Measurements from ENCODE around the gene ZNF512B.
"Not testable (repeated sequence)": the region's sequence is repeated elsewhere in the genome, so short reads cannot be mapped to it uniquely, and the experiment has no call there.

The ZNF512B gene

GRCh38 chr20:63962426-63963347 lies 7.0 kb downstream of the ZNF512B start:
- DNase-seq (ENCODE audit: low read depth) = no peak

DNA sequence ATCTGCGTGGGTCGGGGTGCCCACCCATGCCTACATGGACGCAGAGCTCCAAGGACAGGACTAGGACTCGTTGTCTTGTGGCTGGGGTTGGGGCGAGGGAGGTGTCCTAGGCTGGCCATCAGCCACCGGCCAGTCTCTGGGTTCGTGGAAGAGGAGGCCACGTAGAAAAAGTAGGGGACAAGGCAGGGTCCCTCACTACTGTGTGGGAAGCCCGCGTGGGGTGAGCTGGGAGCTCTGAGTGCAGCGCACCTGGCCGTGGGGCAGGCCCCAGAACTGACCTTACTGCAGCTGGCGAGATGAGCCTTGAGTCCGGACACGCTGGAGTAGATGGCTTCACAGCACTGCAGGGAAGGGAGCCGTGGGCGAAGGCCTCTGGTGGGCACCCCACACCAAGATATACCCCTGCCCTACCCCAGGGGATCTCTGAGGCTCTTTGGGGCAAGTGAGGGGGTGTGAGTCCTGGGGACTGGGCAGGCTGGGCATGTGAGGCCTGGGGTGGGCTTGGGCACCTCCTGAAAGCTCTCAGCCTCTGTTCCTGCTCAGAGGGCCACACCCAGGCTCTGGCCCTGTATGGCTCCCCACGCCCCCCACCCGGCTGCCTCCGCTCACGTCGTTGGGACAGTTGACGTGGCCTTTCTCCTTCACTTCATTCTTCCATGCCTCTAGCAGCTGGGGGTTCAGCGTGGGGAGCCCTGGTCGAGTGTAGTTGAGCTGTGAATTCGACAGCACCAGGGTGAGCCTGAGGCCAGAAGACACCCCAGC lies 7.9 kb downstream of the ZNF512B start:
- DNase-seq (ENCODE audit: low read depth) = no peak

GRCh38 chr20:63960654-63961621 lies 8.8 kb downstream of the ZNF512B start:
- not testable (repeated sequence) for DNase-seq (ENCODE audit: low read depth)

DNA sequence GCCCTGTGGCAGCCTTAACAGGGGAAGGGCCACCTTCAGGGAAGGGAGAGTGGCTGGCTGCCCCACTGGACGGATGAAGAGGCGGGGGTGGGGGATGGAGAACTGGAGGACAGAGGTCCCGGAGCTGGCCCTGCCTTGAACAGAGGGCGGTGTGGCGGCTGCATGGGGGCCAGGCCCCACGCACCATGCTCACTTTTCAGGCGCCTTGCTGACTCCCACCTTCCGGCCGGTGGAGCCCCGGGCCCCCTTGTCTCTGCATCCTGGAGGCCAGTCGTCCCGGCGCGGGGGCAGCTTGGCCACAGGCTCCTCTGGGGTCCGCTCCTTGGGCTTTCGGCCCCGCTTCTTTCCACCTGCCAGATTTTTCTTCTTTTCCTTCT lies 10.0 kb downstream of the ZNF512B start:
- no peak for DNase-seq (ENCODE audit: low read depth)

- DNase-seq (ENCODE audit: low read depth) = no peak
These were observed 10.6 kb downstream of the ZNF512B start for GRCh38 chr20:63958964-63959698.

GRCh38 chr20:63958471-63958870 lies 11.3 kb downstream of the ZNF512B start:
- DNase-seq (ENCODE audit: low read depth) = no peak

- DNase-seq (ENCODE audit: low read depth) = no peak
These were observed 11.9 kb downstream of the ZNF512B start for GRCh38 chr20:63957690-63958441.

DNA sequence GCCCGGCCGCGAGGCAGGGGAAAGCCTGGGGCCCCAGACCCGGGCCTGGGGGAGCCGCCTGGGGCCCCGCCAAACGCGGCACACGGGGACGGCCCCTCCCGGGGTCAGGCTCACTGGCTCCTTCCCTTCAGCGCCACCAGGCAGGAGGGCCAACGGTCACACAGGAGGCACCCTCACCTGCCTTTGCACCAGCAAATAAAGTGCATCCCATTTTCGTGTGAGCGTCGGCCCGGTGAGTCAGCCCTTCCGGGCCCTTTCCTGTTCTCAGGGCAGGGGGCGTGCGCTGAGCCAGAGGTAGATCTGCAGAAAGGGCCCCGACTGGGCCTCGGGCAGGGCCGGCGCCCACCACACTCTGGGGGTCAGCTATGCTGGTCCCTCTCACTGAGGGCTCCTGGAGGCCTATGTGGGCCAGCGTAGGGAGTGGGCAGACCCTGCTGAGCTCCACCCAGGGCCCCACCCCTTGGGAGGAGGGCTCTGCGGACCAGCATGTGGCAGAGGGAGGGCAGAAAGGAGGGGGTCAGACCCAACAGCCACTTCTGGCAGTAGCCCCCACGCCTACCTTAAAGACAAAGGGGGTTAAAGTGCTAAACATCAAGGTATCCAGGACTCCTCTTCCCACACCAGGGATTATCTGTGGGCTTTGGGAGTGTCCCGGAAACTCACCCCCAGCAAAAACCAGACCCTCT lies 12.6 kb downstream of the ZNF512B start:
- no peak for DNase-seq (ENCODE audit: low read depth)

GRCh38 chr20:63956664-63957003 lies 13.1 kb downstream of the ZNF512B start:
- no peak for DNase-seq (ENCODE audit: low read depth)

DNA sequence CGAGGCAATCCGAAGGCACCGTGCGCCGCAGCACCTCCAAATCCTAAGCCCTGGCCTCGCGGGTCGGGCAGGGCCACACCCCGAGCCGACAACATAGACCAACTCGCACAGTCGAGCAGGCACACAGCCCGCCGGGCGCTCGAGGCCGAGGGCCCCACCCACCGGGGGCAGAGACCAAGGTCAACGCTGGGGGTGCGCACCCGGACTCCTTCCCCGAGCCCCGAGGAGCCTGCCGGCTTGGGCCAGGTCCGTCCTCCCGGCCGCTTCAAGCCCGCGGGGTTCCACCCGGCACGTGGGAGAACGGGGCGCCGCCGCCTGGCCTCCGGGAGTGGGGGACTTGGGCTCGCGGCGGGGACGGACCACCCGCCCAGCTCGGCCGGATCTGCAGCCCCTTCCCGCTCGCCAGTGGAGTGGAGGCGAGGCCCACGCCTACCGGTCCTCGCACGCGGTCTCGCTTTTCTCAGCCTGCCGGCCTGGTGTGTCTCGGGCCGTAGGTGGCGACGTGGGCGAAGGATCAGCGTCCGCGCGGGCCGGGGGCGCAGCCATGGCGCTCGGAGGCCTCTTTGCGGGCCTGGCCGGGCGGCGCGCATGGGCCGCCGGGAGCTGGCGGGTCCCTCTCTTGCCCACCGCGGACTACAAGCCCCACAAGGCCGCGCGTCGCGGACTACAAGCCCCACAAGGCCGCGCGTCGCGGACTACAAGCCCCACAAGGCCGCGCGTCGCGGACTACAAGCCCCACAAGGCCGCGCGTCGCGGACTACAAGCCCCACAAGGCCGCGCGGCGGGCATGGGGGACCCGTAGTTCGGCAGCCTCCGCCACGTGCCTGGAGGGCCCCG lies 13.7 kb downstream of the ZNF512B start, which contains the start of gene UCKL1:
Gene UCKL1 (minus strand): TSS at position 590 of the 837 bp plus-strand sequence. CDS start 44 bp downstream, at position 546.
- DNase-seq (ENCODE audit: low read depth) = no peak

- no peak for DNase-seq (ENCODE audit: low read depth)
These were observed 14.4 kb downstream of the ZNF512B start for GRCh38 chr20:63955281-63955826.

DNA sequence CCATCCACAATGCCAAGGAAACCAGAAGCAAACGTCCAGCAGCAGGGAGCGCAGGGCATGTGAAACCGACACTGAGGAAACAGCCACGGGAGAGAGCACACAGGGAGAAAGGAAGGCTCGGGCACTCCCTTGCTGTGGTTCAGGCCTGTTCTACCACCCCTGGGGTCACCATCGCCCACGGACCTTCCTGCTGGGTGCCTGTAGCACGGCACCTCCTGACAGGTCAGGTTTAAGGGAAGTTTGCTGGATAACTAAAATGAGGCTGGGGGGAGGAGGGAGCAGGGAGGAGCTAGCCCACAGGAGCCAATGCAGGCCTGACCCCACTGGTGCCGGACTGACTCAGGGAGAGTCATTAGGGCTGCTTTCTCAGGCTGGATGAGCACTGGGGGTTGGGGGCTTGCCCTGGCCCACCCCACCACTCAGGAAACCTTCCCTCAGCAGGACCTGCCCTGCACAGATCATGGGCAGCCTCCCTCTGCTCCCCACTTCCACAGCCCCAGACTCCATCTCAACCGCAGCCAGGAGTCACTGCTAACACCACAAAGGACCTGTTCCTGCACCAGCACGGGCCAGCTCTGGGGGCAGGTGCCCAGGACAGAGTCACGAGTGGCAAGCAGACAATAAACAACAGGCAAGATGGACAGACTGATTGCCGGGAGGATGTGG lies 15.8 kb downstream of the ZNF512B start:
- no peak for DNase-seq (ENCODE audit: low read depth)

GRCh38 chr20:63952769-63953168 lies 17.0 kb downstream of the ZNF512B start:
- DNase-seq (ENCODE audit: low read depth) = no peak

- no peak for DNase-seq (ENCODE audit: low read depth)
These were observed 17.6 kb downstream of the ZNF512B start for GRCh38 chr20:63952210-63952535.

DNA sequence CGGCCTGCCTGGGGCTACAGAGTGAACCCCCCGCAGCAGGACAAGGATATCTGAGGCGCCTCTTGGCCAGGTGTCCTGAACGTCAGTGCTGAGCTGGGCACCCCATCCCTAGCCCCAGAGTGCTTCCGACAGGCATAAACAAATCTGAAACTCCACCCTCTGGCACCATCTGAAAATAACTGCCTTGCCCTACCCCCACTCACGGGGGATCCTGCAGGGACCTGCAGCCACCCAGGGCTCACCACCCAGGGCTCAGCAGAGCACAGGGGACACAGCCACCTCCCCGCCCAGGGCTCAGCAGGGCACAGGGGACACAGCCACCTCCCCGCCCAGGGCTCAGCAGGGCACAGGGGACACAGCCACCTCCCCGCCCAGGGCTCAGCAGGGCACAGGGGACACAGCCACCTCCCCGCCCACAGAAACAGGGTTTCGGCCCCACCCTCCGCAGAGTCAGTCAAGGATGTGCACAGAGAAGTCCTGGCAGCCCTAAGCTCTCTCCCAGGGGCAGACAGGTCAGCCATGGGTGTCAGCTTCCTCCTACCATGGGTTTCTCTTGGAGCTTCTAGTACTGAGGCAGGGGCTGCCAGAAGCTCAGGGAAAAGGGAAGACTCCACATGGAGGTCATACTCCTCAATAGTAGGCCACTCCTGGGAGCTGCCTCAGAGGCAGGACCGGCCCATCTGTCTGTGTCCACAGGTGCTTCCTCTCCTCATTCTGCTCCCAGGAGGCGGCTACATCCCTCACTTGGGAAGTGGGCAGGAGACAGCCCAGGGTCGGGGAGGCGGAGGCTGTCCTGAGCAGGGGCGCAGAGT lies 18.1 kb downstream of the ZNF512B start:
- DNase-seq (ENCODE audit: low read depth) = no peak

GRCh38 chr20:63950701-63951397 lies 18.9 kb downstream of the ZNF512B start:
- DNase-seq (ENCODE audit: low read depth) = no peak
